Activated CD8-positive, alpha-beta memory T cell treated with anti-CD3 and anti-CD28 coated beads for 24 hours (primary cell): ENCODE results near the gene LRRC49.

ENCODE experiments used
- DNase-seq: peaks from one replicate; pipeline ENCODE4 v3.0.0-alpha.2; 2020

The LRRC49 gene

DNA sequence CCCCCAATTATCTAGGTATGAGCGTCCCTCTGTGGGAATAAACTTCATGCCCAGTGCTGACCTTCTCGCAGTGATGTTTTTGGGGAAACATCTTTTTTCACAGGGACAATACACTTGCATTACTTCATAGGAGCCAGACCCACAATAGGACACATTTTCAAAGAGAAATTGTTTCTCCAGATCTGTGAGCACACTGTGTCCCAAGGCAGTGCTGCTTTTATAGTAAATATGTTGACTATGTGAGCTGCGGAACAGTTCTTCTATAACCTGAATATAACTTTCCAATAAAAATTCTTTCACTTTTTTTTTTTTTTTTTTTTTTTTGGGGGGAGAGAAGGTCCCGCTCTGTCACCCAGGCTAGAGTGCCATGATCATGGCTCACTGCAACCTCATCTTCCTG is 205.3 kb downstream of the LRRC49 start:
- no peak for DNase-seq

DNA sequence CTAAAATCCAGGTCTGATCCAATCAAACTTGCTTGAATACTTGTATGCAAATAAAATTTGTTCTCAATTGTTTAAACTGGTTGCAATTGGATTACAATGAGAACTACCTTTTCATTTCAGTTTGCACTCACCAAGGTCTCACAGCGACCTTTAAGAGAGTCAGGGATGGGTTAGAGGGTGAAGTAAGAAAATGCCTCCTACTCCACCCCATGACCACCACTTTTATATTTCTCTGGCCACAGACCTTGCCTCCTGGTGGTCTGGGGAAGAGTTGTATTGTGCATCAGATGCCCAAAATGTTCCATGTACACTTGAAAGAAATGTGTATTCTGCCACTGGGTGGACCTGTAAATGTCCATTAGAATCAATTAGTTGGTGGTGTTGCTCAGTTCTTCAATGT is 206.3 kb downstream of the LRRC49 start:
- DNase-seq = no peak
